SK-N-SH treated with all-trans-retinoic acid at 6 μM for 48 hours (cell line): ENCODE measurements around the gene DNAH2.

Experiments used
- PPARA ChIP-seq: fragments of 250-450 bp; sonication (Bioruptor Pico); IDR thresholded peaks from 2 replicates; pipeline ENCODE4 v1.5.0; 2020; ENCODE audit warnings: mild to moderate bottlenecking, borderline replicate concordance
- ZC3H10 ChIP-seq: fragments of 250-450 bp; sonication (Bioruptor Pico); IDR thresholded peaks from 2 replicates; pipeline ENCODE4 v1.5.1; 2021; ENCODE audit warnings: mild to moderate bottlenecking, moderate library complexity
- ZFP30 ChIP-seq: fragments of 450-650 bp; formaldehyde crosslinking; IDR thresholded peaks from 2 replicates; pipeline ENCODE4 v1.5.0; 2022; ENCODE audit warnings: mild to moderate bottlenecking, moderate library complexity

DNA sequence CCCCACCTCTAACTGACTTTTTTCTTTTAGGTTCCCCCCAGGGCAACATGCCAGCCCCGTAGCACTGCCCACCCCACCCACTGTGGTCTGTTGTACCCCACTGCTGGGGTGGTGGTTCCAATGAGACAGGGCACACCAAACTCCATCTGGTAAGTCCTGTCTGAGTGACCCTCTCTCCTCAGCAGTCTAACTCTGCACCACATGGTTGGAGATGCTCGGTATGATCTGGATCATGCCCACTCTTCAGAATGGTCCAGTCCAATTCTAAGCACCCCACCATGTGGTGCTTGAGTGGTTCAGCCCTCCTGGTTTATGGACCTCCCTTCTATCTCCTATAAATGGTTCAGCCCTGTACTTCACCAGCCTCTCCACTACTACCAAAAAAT, 122.3 kb downstream of the DNAH2 start:
- no peak for TF ChIP-seq PPARA (CRISPR knock-in tag)
- no peak for TF ChIP-seq ZC3H10
- no peak for TF ChIP-seq ZFP30 (CRISPR knock-in tag)
